Activated CD4-positive, alpha-beta T cell treated with anti-CD3 and anti-CD28 coated beads, Interleukin-2, amount 10 ng/mL, durations not matched to agents 7 days and 5 days (primary cell): Measurements from ENCODE around the gene MRPL55. TPM values are rescaled to one million over a fixed set of nuclear protein-coding genes. Genes with fewer than 3 reads are reported as not detected.

Experiments
- CTCF ChIA-PET: fragments of 350-600 bp; sonication (Branson Sonifier 250); formaldehyde crosslinking; loops from one replicate; lab custom pipeline; 2021; ENCODE audit warnings: antibody characterized with exemption; lab: Charles Lee
- POLR2A ChIA-PET: fragments of 350-600 bp; sonication (Branson Sonifier 250); formaldehyde crosslinking; loops from one replicate; lab custom pipeline; 2021; ENCODE audit warnings: antibody characterized with exemption; lab: Charles Lee
- DNase-seq: peaks from one replicate; pipeline ENCODE4 v3.0.0-alpha.2; 2020
- H3K27ac Mint-ChIP-seq: one replicate; pipeline ENCODE4 v1.8.0; 2021; ENCODE audit warnings: mild to moderate bottlenecking, moderate library complexity, mixed read lengths
- H3K27me3 Mint-ChIP-seq: one replicate; pipeline ENCODE4 v1.8.0; 2021; ENCODE audit warnings: mixed read lengths
- H3K36me3 Mint-ChIP-seq: one replicate; pipeline ENCODE4 v1.8.0; 2021; ENCODE audit warnings: low read depth, mixed read lengths
- H3K4me1 Mint-ChIP-seq: one replicate; pipeline ENCODE4 v1.8.0; 2021; ENCODE audit warnings: mixed read lengths
- H3K4me3 Mint-ChIP-seq: one replicate; pipeline ENCODE4 v1.8.0; 2021; ENCODE audit warnings: mild to moderate bottlenecking, moderate library complexity, mixed read lengths
- H3K9me3 Mint-ChIP-seq: one replicate; pipeline ENCODE4 v1.8.0; 2021; ENCODE audit warnings: mixed read lengths
- total RNA-seq, 2 experiments: library from RNA; stranded (reverse); gene quantifications; one replicate each; pipeline ENCODE4 v1.2.3, GENCODE V29; 2021

MRPL55 gene
- total RNA-seq, 2 experiments from 2014 or later = 38.6 to 44.1 TPM

DNA sequence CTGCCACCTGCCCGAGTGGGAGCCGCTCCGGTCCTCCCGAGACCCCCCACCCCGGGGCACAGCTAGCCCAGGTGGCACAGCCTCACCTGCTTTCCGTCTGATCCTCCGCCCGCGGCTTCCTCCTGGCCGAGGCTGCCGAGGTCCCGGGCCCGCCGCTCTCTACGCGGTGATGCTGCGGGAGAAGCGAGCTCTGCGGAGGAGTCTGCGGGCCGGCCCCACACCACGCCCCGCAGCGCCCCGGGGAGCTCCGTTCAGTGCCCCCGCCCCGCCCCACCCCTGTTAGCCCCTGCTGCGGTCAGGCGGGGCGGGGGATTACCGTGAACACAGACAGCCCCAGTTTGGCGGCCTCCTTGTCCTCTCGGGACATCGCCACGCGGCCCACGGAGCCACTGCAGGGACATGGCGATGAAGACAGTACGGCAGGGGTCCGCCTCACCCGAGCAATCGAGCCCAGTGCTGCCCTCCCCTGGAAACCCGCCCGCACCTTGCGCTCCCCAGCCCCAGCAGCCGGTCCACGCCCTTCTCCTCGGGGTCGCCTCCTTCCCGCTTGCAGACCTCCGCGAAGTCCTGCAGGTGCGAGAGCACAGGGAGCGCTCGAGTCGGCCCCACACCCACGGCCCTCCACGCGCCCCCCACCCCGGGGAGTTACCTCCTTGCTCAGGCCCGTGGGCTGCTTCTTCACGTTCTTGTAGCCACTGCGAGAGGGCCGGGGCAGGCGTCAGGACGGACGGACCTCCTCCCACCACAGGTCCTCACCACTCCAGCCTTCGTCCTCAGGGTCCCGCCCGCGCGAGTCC lies 6.9 kb downstream of the MRPL55 start:
- DNase-seq = peak; percentile 60
- Mint-ChIP-seq H3K4me3 (peak overlapping the region; percentile 93), H3K27me3 (no peaks in the 10 kb centered on the region), H3K36me3 (peaks cover 23% of the 10 kb centered on the region), H3K4me1 (peaks cover 29% of the 10 kb centered on the region), H3K9me3 (no peaks in the 10 kb centered on the region), H3K27ac (peak overlapping the region; percentile 97)
- POLR2A ChIA-PET = no interaction called here
- CTCF ChIA-PET = interaction anchor here (0.9 kb wide), 1 partner anchor 10 kb away, joined by 4 read pairs; no protein-coding TSS in a partner anchor

DNA sequence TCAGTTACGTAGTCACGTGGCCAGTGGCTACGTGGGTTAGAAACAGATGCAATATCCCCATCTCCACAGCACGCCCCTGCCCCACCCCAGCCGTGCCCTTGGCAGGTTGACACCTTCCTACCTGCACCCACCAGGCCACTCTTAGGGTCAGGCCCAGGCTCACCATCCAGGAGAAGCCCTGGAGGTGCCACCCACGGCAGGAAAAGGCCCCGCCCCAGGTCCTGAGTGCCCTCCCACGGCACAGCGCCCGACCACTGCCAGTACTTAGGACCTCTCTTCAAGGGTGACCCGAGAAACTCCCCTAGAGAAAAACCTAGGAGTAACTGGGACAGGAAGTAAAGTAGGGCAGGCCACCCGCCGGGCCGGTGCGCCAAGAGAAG lies 7.5 kb downstream of the MRPL55 start:
- POLR2A ChIA-PET = no interaction called here
- no peak for DNase-seq
- Mint-ChIP-seq H3K4me3 (peak overlapping the region; percentile 93), H3K27ac (peak overlapping the region; percentile 70), H3K4me1 (peaks cover 29% of the 10 kb centered on the region), H3K9me3 (no peaks in the 10 kb centered on the region), H3K27me3 (no peaks in the 10 kb centered on the region), H3K36me3 (peaks cover 25% of the 10 kb centered on the region)
- CTCF ChIA-PET = interaction anchor here (0.9 kb wide), 1 partner anchor 9 kb away, joined by 4 read pairs; no protein-coding TSS in a partner anchor

DNA sequence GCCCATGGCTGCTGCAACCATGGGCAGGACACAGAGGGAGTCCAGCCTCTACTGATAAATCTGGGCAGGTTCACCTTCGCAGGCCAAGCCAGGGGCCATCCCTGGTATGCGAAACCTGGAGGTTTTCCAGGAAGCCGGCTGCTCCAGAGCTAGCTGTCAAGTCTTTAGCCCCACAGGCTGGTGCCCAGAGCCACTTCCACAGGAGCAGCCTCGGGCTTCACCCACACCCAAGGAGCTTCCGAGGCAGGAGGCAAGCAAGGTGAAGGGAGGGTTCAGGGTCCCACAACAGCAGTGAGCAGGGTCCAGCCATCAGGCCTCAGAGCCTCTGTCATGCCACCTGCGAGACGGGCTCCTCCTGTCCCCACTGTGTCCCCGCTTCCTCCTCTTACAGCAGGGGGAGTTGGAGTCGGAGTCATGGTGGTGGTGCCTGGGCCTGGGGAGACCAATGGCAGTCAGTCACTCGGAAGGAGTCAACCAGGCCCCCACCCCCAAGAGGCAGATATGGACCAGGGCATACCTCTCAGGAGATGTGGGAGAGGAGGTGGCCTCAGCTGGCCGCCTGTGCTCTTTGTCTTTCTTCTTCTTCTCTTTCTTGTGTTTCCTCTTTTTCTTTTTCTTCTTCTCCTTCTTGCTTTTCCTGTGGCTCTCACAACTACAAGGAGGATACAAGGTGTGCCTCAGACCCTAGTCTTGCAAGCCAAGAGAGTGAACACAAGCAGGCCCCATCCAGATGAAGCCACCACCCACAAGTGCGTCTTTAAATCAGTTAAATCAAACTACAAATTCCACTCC lies 8.1 kb downstream of the MRPL55 start:
- peaks cover 27% of the 10 kb centered on the region for H3K36me3 Mint-ChIP-seq
- CTCF ChIA-PET = interaction anchor here (2.1 kb wide), 1 partner anchor 10 kb away, joined by 8 read pairs; no protein-coding TSS in a partner anchor
- H3K27ac Mint-ChIP-seq = peak overlapping the region; percentile 70

DNA sequence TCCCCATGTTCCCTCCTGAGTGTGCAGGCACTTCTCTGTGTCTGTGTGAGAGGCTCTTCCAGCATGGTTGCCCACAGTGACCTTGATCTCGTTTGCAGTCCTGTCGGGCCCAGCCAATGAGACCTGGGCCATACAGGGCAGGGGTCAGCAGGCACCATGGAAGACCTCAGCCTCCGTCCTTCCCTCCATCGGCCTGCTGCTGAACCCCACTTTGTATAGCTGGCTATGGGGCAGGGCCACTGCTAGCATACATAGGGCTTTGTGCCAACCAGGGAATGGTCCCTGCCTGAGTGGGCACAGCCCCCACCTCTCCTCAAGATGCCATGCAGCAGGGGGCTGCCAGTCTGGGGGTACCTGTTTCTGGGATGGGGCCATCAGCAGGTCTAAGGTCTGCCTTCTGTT lies 9.8 kb downstream of the MRPL55 start:
- Mint-ChIP-seq H3K4me1 (peaks cover 29% of the 10 kb centered on the region), H3K27ac (no peak overlapping the region), H3K27me3 (no peaks in the 10 kb centered on the region), H3K4me3 (no peak overlapping the region), H3K36me3 (peaks cover 42% of the 10 kb centered on the region), H3K9me3 (peaks cover 14% of the 10 kb centered on the region)
- no peak for DNase-seq
- ChIA-PET POLR2A (no interaction called here), CTCF (interaction anchor here (1.7 to 2.1 kb wide), 3 partner anchors 8 to 31 kb away, joined by 3 to 8 read pairs (median 5); no protein-coding TSS in a partner anchor)

More for the DNA sequence above, 8.1 kb downstream of the MRPL55 start:
- Mint-ChIP-seq H3K9me3 (no peaks in the 10 kb centered on the region), H3K4me1 (peaks cover 28% of the 10 kb centered on the region), H3K4me3 (peak overlapping the region; percentile 93), H3K27me3 (no peaks in the 10 kb centered on the region)
- POLR2A ChIA-PET = no interaction called here
- no peak for DNase-seq

DNA sequence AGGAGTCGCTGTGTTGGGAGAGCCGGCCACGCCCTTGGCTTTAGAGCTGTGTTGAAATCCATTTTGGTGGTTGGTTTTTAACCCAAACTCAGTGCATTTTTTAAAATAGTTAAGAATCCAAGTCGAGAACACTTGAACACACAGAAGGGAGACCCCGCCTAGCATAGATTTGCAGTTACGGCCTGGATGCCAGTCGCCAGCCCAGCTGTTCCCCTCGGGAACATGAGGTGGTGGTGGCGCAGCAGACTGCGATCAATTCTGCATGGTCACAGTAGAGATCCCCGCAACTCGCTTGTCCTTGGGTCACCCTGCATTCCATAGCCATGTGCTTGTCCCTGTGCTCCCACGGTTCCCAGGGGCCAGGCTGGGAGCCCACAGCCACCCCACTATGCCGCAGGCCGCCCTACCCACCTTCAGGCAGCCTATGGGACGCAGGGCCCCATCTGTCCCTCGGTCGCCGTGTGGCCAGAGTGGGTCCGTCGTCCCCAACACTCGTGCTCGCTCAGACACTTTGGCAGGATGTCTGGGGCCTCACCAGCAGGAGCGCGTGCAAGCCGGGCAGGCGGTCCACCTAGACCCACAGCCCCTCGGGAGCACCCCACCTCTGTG lies 10.7 kb downstream of the MRPL55 start:
- CTCF ChIA-PET = interaction anchor here (1.1 to 1.8 kb wide), 2 partner anchors 32 to 556 kb away, joined by 3 to 5 read pairs; no protein-coding TSS in a partner anchor
- Mint-ChIP-seq H3K27me3 (no peaks in the 10 kb centered on the region), H3K4me1 (peaks cover 20% of the 10 kb centered on the region), H3K4me3 (no peak overlapping the region), H3K27ac (no peak overlapping the region), H3K9me3 (peaks cover 19% of the 10 kb centered on the region), H3K36me3 (peaks cover 45% of the 10 kb centered on the region)
- POLR2A ChIA-PET = no interaction called here
- DNase-seq = no peak

DNA sequence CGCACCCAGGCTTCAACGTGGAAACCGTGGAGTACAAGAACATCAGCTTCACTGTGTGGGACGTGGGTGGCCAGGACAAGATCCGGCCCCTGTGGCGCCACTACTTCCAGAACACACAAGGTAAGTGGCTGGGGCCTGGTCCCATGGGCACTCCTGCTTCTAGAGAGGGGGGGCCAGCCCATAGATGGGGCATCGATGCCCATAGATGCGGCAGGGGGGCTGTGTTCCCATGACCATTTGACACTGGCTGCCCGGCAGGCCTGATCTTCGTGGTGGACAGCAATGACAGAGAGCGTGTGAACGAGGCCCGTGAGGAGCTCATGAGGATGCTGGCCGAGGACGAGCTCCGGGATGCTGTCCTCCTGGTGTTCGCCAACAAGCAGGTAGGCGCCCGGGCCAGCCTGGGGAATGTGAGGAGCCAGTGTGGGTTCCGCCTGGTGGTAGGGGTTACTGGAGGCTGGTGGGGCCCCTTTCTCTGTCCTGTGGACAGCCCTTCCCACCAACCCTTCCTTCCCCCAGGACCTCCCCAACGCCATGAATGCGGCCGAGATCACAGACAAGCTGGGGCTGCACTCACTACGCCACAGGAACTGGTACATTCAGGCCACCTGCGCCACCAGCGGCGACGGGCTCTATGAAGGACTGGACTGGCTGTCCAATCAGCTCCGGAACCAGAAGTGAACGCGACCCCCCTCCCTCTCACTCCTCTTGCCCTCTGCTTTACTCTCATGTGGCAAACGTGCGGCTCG lies 11.6 kb downstream of the MRPL55 start:
- Mint-ChIP-seq H3K36me3 (peaks cover 50% of the 10 kb centered on the region), H3K27ac (no peak overlapping the region), H3K9me3 (peaks cover 19% of the 10 kb centered on the region), H3K4me3 (no peak overlapping the region), H3K4me1 (peaks cover 17% of the 10 kb centered on the region), H3K27me3 (no peaks in the 10 kb centered on the region)
- ChIA-PET CTCF (interaction anchor here (1.8 kb wide), 1 partner anchor 33 kb away, joined by 5 read pairs; no protein-coding TSS in a partner anchor), POLR2A (no interaction called here)
- no peak for DNase-seq

DNA sequence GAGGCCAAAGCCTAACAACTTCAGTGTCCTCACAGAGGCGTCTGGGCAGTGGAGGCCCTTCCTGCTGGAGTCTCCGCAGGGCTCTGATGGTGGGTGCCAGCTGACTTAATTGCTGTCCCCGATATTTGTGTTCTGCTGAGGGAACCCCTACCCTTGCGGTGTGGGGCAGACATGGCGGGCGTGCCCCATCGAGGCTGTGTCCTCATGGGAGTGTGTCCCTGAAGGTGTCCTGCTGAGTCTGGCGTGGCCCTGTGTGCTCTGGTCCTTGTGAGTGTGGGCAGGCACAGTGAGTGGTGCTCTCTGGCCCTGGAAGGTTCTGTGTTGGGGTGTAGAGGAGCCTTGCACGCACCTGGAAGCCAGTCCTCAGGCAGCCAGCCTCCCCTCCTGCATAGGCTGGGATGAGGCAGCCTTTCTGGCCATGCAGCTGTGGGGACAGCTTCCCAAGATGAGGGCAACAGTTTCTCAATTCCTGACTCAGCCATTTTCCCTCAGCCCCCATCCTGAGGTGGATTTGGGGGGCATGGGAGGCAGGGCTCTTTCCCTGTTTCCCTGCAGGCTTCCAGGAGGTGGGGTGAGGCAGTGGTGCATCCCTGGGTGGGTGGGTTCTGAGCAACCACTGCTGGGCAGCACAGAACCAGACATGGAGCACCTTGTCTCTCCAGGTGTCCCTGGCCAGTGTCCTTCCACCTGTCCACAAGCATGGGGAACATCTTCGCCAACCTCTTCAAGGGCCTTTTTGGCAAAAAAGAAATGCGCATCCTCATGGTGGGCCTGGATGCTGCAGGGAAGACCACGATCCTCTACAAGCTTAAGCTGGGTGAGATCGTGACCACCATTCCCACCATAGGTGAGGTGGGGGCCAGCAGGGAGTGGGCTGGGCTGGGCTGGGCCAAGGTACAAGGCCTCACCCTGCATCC lies 12.4 kb downstream of the MRPL55 start:
- Mint-ChIP-seq H3K4me1 (peaks cover 19% of the 10 kb centered on the region), H3K27me3 (no peaks in the 10 kb centered on the region), H3K4me3 (no peak overlapping the region), H3K36me3 (peaks cover 59% of the 10 kb centered on the region), H3K9me3 (peaks cover 19% of the 10 kb centered on the region), H3K27ac (no peak overlapping the region)
- DNase-seq = no peak
- CTCF ChIA-PET = no interaction called here
- POLR2A ChIA-PET = no interaction called here

DNA sequence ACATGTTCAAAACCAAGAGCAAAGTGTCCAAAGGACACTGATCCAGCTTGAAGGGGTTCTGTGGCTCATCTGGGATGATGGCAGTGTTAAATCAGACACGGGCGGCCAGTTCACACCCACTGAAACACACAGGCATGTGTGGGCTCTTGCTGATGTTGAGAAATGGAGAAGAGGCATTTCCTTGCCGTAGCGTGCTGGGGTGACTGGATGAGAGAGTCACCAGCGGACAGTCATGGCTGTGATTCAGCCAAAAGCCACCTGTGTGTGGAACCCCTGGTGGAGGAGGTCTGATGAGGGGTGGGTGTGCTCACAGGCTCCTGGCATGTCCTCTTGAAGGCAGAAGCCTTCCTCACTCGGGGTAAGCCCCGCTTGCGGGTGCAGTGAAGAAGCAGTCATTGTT lies 13.2 kb downstream of the MRPL55 start:
- Mint-ChIP-seq H3K4me1 (peaks cover 19% of the 10 kb centered on the region), H3K36me3 (peaks cover 66% of the 10 kb centered on the region), H3K4me3 (no peak overlapping the region), H3K27ac (no peak overlapping the region), H3K9me3 (peaks cover 19% of the 10 kb centered on the region), H3K27me3 (no peaks in the 10 kb centered on the region)
- DNase-seq = no peak
- ChIA-PET POLR2A (no interaction called here), CTCF (interaction anchor here (1.2 kb wide), 1 partner anchor 9 kb away, joined by 4 read pairs; no protein-coding TSS in a partner anchor)

DNA sequence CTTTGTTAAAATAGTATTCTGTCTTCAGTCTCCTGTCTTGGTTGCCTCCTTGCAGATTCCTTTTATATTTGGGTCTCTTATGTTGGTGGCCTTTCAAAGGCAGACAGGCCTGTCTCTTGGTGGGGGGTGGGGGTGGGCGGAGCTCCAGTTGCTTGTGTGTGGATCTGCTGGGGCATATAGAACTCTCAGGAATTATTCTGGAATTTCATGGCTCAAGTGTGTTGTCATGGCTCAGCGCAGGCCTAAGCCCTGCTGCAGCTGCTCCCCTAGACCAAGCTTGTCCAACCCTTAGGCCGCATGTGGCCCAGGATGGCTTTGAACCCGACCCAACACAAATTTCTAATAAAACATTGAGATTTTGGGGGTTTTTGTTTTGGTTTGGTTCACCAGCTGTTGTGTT lies 13.9 kb downstream of the MRPL55 start:
- ChIA-PET CTCF (interaction anchor here (0.6 to 1.2 kb wide), 2 partner anchors 8 to 90 kb away, joined by 3 to 4 read pairs; no protein-coding TSS in a partner anchor), POLR2A (no interaction called here)
- Mint-ChIP-seq H3K36me3 (peaks cover 73% of the 10 kb centered on the region), H3K4me3 (no peak overlapping the region), H3K9me3 (peaks cover 19% of the 10 kb centered on the region), H3K27ac (no peak overlapping the region), H3K4me1 (peaks cover 27% of the 10 kb centered on the region), H3K27me3 (no peaks in the 10 kb centered on the region)
- DNase-seq = no peak

DNA sequence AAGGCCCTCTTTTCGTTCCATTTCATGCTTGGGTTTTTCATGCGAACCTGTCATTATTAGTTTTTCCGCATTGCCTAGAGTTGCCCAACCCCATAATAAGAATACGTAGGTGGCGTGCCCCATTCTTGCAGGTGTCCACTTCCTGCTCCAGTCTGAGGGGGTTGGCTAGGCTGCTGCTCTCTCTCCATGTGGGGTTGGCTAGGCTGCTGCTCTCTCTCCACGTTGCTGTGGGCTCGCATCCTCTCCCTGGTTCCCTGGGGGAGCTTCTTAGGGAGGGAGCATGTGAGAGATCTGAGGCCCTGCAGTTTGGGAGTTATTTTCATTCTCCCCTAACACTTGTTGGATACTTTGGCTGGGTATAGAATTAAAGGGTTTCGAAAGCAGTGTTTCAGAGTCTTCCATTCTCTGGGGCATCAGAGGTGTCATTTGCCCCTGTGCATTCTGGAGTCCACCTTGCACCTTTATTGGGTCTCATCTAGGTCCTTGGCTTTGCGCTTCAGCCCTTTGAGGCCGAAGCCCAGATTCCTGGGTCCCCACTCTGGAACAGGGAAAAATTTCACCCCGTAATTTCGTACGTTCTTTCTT lies 14.6 kb downstream of the MRPL55 start:
- CTCF ChIA-PET = interaction anchor here (0.6 to 1.2 kb wide), 2 partner anchors 8 to 90 kb away, joined by 3 to 4 read pairs; no protein-coding TSS in a partner anchor
- peaks cover 77% of the 10 kb centered on the region for H3K36me3 Mint-ChIP-seq
- POLR2A ChIA-PET = no interaction called here
- no peak overlapping the region for H3K4me3 Mint-ChIP-seq
- no peak overlapping the region for H3K27ac Mint-ChIP-seq
- DNase-seq = no peak
- H3K4me1 Mint-ChIP-seq = peaks cover 33% of the 10 kb centered on the region
- H3K27me3 Mint-ChIP-seq = no peaks in the 10 kb centered on the region
- peaks cover 19% of the 10 kb centered on the region for H3K9me3 Mint-ChIP-seq
